ENCODE measurements around the gene DOK5. TPM values are rescaled to one million over a fixed set of nuclear protein-coding genes. Genes with fewer than 3 reads are reported as not detected.

DOK5 gene
- total RNA-seq, 1 experiment from 2014 or later, result 3.3 TPM

GRCh38 chr20:54486585-54486984, 11.2 kb downstream of the DOK5 start:
- Histone ChIP-seq H3K27me3 (no peaks in the 10 kb centered on the region), H3K36me3 (no peaks in the 10 kb centered on the region), H3K9me3 (no peaks in the 10 kb centered on the region), H3K4me3 (no peak overlapping the region)
- DNase-seq, result no peak

DNA sequence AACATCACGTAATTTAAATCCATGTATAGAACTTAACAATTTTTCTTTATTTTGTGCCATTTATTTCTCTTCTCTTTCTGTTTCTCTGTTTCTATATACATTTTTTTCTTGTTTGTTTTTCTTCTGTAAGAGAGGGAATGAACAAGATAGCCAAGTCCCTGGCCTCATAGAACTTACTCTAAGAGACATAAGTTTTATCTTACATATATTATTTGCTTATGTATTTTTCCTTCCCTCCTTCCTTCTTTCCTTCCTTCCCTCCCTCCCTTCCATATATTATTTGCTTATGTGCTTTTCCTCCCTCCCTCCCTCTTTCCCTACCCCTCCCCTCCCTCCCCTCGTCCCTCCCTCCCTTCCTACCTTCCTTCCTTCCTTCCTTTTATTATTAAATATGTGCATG, 13.0 kb downstream of the DOK5 start:
- H3K9me3 ChIP-seq, result no peaks in the 10 kb centered on the region
- DNase-seq, result no peak
- no peak overlapping the region for H3K4me3 ChIP-seq
- H3K36me3 ChIP-seq, result no peaks in the 10 kb centered on the region
- no peaks in the 10 kb centered on the region for H3K27me3 ChIP-seq

- Histone ChIP-seq H3K4me3 (no peak overlapping the region), H3K36me3 (no peaks in the 10 kb centered on the region), H3K9me3 (no peaks in the 10 kb centered on the region), H3K27me3 (no peaks in the 10 kb centered on the region)
- no peak for DNase-seq
Measured at GRCh38 chr20:54491506-54491905, 16.1 kb downstream of the DOK5 start.

- Histone ChIP-seq H3K9me3 (no peaks in the 10 kb centered on the region), H3K36me3 (no peaks in the 10 kb centered on the region), H3K27me3 (no peaks in the 10 kb centered on the region), H3K4me3 (no peak overlapping the region)
- no peak for DNase-seq
Measured at GRCh38 chr20:54494303-54495006, 19.1 kb downstream of the DOK5 start.

GRCh38 chr20:54497931-54498718, 22.7 kb downstream of the DOK5 start:
- Histone ChIP-seq H3K4me3 (no peak overlapping the region), H3K9me3 (no peaks in the 10 kb centered on the region), H3K36me3 (no peaks in the 10 kb centered on the region), H3K27me3 (no peaks in the 10 kb centered on the region)
- DNase-seq, result no peak

GRCh38 chr20:54499111-54499510, 23.7 kb downstream of the DOK5 start:
- no peak for DNase-seq
- Histone ChIP-seq H3K4me3 (no peak overlapping the region), H3K36me3 (no peaks in the 10 kb centered on the region), H3K27me3 (no peaks in the 10 kb centered on the region), H3K9me3 (no peaks in the 10 kb centered on the region)

- no peaks in the 10 kb centered on the region for H3K36me3 ChIP-seq
- no peak for DNase-seq
- no peak overlapping the region for H3K4me3 ChIP-seq
- H3K27me3 ChIP-seq, result no peaks in the 10 kb centered on the region
- no peaks in the 10 kb centered on the region; the same call in 1 of the 2 replicates for H3K9me3 ChIP-seq
Measured at GRCh38 chr20:54502179-54502578, 26.8 kb downstream of the DOK5 start.

DNA sequence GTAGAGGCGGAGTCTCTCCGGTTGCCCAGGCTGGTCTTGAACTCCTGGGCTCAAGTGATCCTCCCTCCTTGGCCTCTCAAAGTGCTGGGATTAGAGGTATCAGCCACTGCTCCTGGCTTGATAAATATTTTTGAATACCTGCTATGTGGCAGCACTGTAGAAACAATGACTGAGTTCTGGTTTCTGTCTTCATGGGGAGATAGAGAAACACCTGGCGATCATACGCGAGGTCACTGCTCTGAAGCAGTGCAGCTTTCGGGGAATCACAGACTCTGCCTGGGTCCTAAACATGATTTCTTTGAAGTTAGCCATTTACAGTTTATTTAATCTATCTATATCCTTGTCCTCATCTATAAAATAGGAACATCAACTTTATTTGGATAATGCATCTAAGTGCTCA, 31.2 kb downstream of the DOK5 start:
- Histone ChIP-seq H3K36me3 (no peaks in the 10 kb centered on the region), H3K4me3 (no peak overlapping the region), H3K9me3 (no peaks in the 10 kb centered on the region; the same call in 1 of the 2 replicates), H3K27me3 (no peaks in the 10 kb centered on the region)
- no peak for DNase-seq

DNA sequence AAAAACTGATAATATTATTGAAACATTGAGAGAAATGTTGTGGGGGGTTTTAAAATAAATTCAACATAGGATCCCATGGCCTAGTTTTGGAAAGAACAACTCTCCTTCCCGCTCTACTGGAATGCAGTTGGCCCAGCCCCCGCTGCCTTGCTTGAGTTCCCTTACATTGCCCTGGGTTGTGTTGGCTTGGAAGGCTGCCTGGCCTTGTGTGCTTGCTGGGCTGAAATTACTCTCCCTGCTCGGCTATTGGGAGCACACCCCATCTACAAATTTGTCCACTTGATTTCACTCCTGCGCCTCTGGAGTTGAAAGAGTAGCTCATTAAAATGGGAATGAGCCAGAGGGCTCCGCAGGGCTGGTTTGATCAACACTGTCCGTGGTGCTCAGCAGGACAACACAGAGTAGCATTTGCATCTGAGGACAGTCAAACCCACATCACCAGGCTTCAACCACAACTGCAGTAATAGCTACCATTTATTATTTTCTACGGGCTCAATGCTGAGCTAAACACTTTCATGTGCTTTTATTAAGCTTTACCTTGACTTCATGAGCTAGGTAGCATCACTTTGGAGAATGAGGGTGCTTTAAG, 35.2 kb downstream of the DOK5 start:
- H3K4me3 ChIP-seq, result no peak overlapping the region
- DNase-seq, result no peak
- H3K27me3 ChIP-seq, result no peaks in the 10 kb centered on the region
- H3K36me3 ChIP-seq, result no peaks in the 10 kb centered on the region
- no peaks in the 10 kb centered on the region for H3K9me3 ChIP-seq

- Histone ChIP-seq H3K9me3 (no peaks in the 10 kb centered on the region), H3K4me3 (no peak overlapping the region), H3K27me3 (no peaks in the 10 kb centered on the region), H3K36me3 (no peaks in the 10 kb centered on the region)
- no peak for DNase-seq
Measured at GRCh38 chr20:54512694-54513093, 37.3 kb downstream of the DOK5 start.

DNA sequence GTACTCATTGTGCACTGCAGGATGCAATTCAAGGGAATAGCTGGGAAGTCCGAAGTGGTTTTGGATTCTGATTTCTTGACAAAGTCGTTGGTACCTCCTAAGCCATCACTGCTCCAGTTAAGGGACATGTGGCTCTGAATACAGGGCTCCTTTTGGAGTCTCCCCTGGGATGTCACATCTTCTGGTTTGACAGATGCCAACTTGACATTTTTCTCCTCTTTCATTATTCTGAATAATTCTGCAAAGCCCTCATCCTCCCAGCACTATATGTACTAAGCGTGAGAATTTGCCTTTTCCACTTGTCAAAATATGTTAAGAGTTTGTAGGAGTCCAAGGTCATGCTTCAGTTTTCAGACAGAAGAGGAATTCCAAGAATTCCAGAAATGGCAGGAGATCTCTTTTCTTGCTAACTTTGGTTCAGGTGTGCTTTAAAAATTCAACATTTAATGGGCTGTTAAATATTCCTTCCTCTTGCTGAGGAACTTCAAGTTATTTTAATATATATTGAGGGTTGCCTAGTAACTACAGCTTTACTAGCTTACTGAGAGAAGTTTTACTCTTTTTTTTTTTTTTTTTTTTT, 38.7 kb downstream of the DOK5 start:
- H3K9me3 ChIP-seq, result no peaks in the 10 kb centered on the region
- no peaks in the 10 kb centered on the region for H3K36me3 ChIP-seq
- no peak for DNase-seq
- H3K4me3 ChIP-seq, result no peak overlapping the region
- H3K27me3 ChIP-seq, result no peaks in the 10 kb centered on the region

DNA sequence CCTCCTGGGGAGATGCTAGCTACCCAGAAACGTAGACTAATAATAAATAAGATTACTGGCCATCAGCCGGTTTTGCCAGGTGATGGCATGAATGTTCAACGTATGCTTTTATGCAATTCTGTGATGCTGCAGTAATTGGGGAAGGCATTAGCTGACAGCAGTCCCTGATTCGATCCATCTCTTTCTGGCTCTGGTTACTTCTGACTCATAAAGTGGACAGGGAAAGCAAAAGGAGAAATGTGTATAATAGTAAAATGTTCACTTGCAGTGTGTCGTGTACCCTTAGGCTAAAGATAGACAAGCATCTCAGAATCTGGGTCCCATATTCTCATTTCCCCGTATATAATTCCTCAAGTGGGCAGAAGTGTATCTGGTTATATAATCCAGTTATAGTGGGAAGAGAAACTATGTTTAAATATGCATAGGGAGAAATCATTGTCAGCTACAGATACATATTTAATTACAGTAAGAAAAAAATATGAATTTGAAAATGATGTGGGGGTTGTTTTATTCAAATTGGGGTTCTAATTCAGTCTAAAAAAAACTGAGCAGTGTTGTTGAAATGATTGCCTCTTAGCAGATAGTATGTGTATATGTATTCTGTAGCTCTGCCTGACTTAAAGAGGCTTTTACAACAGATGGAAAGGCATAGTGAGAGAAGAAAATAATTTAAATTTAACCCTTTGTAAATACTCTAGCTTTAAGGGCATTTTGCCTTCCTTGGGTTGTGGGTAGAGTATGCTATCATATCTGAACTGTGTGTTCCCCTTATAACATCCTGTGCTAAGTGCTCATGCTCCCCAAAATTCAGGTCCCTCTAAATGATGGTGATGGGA, 40.6 kb downstream of the DOK5 start:
- no peaks in the 10 kb centered on the region for H3K27me3 ChIP-seq
- no peaks in the 10 kb centered on the region for H3K9me3 ChIP-seq
- H3K4me3 ChIP-seq, result no peak overlapping the region
- H3K36me3 ChIP-seq, result no peaks in the 10 kb centered on the region
- DNase-seq, result no peak

- Histone ChIP-seq H3K27me3 (no peaks in the 10 kb centered on the region), H3K4me3 (no peak overlapping the region), H3K9me3 (no peaks in the 10 kb centered on the region), H3K36me3 (no peaks in the 10 kb centered on the region)
- no peak for DNase-seq
Measured at GRCh38 chr20:54517241-54517975, 42.0 kb downstream of the DOK5 start.

DNA sequence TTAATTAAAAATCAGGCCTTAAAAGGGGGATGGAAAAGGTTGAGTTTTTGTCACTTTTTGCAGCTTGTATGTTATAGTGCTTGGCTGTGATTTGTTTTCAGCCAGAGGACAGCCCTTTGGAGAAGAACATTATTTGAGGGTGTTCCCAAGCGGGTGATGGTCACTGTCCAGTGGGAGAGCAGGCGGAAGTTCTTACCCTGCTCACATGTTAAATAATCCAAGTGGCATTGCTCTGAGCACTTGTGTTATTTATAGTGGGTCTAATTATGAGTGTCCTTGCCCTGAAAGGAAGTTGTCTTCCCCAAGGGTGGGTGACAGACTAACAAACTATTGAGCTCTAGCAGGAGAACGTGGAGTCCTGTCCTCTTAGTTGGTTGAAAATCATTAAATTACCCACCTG, 49.5 kb downstream of the DOK5 start:
- DNase-seq, result no peak
- Histone ChIP-seq H3K9me3 (no peaks in the 10 kb centered on the region), H3K27me3 (no peaks in the 10 kb centered on the region), H3K36me3 (no peaks in the 10 kb centered on the region), H3K4me3 (no peak overlapping the region)

GRCh38 chr20:54525916-54526590, 50.7 kb downstream of the DOK5 start:
- Histone ChIP-seq H3K27me3 (no peaks in the 10 kb centered on the region), H3K9me3 (no peaks in the 10 kb centered on the region), H3K4me3 (no peak overlapping the region), H3K36me3 (no peaks in the 10 kb centered on the region)
- DNase-seq, result peak; percentile 15

Measured in MG63 (cell line).